GM12801 (cell line): ENCODE measurements around the gene VPS13D.

ENCODE experiments used
- CTCF ChIP-seq: IDR thresholded peaks from one replicate; pipeline ENCODE4 v1.5.1; 2011; ENCODE audit warnings: control low read depth; ENCODE audit not compliant: insufficient read length; ENCODE audit errors: extremely low read depth

The VPS13D gene

GRCh38 chr1:12490532-12491142 is 260.8 kb downstream of the VPS13D start:
- TF ChIP-seq CTCF, result no peak

- no peak for TF ChIP-seq CTCF
Observed at GRCh38 chr1:12491656-12492055, 261.8 kb downstream of the VPS13D start.

DNA sequence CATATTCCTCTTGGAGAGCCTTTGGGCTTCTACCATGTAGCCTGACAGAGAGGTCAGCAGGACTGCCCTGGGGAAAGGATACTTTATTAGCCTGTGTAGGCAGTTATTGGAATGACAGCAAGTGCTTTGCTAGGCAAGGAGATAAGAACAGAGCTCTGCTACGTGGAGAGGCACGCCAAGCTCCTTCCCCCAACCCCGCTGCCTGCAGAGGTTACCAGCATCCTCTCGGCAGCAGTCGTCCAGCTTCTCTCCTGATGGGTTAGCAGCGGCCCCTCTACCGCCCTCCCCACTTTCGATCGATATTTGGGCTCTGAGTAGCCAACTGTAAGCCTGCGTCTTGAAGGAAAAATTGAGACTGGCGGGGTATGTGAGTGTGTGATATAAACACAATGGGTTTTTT is 265.9 kb downstream of the VPS13D start:
- no peak for TF ChIP-seq CTCF

GRCh38 chr1:12496154-12496961 is 266.5 kb downstream of the VPS13D start:
- TF ChIP-seq CTCF, result no peak

GRCh38 chr1:12499539-12500240 is 269.9 kb downstream of the VPS13D start:
- no peak for TF ChIP-seq CTCF

DNA sequence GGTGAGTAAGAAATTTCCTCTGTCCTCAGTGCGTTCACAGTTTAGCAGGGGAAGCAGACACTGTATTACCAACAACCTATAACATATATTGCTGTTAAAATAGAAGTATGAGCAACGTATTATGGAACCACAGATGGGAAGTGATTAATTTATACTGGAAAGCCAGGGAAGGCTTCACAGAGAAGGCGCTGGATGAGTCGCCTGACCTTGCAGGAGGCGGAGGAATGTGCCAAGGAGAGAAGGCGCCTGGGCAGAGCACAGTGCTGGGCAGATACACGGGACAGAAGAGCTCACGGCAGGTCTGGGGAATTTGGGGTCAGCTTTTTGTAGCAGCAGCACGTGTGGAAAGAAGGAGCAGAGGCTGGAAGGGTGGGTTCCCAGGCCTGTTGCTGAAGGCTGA is 271.8 kb downstream of the VPS13D start:
- no peak for TF ChIP-seq CTCF

GRCh38 chr1:12502336-12503109 is 272.7 kb downstream of the VPS13D start:
- TF ChIP-seq CTCF, result no peak
